HG03095 (cell line): ENCODE data around the gene SLC22A14.

Experiments
- ATAC-seq: cut with Tn5 transposase; IDR thresholded peaks from one replicate; pipeline ENCODE4 v1.9.1; 2021; ENCODE audit warnings: moderate library complexity; ENCODE audit not compliant: unreplicated experiment

SLC22A14 gene

DNA sequence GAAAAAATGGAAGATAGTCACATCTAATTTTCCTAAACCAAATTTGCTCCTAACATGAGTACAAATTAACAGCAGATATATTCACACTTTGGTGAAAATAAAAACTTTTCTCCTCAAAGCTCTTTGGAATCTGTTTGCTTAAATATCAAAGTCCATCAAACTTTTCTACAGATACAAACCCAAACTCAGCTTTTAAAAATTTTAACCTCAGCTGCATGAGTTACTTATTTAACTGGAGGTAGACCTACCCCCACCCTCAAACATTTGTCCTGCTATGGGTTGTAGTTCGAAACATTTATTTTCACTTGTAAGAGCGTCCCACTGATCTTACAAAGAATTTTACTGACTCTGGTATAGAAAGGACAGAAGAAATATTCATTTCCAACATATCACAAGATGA is 55.6 kb downstream of the SLC22A14 start:
- no peak for ATAC-seq

DNA sequence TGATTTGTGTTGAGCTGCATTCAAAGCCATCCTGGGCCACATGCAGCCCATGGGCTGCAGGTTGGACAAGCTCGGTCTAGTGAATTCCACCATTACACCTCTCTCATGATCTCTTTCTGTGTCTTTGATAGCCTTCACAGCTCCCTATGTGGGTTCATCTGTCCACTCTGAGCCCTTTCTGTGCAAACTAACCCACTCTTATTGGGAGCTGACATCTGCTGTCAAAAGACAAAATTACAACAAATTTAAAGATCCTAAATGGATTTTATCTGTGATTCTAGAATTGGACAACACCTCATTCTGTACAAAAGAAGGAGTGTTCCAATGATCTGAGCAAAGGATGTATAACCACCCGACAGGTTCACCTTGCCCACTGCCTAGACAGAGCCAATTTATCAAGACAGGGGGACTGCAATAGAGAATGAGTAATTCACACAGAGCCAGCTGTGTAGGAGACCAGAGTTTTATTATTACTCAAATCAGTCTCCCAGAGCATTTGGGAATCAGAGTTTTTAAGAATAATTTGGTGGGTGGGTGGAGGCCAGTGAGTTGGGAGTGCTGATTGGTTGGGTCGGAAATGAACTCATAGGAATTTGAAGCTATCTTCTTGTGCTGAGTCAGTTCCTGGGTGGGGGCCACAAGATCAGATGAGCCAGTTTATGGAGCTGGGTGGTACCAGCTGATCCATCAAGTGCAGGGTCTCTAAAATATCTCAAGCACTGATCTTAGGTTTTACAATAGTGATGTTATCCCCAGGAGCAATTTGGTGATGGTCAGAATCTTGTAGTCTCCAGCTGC is 61.9 kb downstream of the SLC22A14 start:
- ATAC-seq, result no peak

DNA sequence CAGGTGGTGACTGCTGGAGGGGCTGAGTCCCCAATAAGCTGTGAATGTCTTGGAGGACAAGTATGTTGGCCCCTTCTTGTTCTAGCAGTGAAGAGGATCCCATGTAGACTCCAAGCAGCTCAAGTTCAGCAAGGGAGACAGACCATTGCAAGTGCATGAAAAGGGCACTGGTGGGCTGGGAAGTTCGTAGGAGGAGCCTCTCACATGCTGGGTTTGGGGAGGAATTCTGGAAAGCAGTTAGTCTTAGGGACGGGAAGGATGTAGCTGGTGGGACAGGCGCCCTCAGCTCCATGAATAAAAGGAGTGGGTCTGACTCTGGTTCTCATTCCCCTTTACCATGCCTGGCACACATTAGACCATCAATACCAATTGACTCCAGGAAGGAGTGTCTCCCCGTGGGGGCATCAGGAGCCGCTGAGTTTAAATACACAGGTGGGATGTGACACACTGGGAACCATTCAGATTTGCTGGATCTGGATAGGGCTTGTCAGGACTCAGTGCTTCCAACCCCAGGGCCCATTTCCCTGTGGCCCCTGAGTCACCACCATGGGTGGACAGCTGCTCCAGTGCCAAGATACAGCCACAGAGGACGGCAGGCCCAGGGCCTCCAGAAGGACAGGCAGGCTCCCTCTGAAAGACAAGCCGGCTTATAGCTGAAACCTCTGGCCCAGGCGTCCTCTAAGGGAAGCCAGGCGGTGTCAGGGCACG is 63.9 kb downstream of the SLC22A14 start:
- peak; percentile 26 for ATAC-seq

DNA sequence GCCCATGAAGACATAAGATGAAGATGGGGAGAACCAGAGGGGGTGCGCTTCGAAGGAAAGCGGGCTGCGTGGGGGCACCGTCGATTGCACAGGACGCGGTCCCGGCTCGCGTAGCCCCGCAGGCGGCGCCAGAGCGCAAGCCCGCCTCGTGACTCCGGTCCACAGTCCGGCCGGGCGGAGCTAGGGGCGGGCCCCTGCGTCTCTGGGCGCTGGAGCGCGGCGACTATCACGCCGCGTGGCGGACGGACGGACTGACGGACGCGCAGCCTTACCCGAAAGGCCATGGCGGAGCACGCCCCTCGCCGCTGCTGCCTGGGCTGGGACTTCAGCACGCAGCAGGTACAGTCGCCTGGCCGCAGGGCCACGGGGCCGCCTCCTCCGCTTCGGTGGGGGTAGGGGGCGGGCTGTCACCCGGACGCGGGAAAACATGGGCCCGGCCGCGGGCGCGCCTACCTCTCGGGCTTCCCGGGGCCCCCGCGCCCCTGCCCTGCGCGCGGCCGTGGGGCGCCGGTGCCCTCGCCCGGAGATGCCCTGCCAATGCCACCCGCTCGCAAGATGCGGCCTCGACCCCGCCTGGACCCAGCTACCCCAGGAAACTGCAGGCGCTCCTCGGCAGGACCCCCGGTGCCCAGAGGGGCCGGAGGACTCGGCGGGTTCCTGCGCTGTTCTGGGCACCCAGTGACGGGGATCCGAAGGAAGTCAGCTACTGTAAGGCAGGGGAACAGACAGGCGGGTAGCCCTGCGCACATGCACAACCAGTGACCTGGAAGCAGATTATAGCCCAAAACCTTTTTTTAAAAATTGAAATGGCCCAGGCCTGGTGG is 64.7 kb downstream of the SLC22A14 start, which contains the start of gene XYLB:
XYLB (plus strand) TSS at position 199 of the 824 bp plus-strand sequence; CDS start at position 283, 84 bp downstream.
- ATAC-seq, result peak; percentile 98

DNA sequence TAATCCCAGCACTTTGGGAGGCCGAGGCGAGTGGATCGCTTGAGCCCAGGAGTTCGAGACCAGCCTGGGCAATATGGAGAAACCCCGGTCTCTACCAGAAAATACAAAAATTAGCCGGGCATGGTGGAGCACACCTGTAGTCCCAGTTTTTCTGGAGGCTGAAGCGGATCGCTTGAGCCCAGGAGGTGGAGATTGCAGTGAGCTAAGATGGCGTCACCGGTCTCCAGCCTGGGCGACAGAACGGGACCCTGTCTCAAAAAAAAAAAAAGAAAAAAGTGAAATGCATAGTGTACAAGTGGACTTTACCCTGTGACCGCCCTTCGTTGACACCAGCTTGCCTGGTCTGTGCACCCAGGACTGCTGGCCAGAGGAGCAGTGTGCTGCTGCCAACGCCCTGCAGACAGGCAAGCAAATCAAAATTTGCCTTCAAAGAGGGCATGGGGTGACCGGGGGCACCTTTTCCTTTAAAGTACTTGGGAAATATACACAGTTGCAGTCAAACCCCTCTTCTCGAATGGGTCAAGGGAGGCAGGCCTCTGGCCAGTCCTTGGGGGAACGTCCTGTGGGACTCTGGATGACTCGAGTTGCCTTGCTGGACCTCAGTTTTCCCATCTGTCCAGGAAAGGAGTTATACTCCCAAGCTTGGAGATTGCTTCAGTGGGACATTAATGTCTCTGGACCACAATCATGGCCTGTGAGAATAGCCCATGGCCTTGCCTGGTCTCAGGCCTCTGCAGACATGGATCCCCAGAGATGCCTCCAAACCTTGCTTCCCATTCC is 65.5 kb downstream of the SLC22A14 start:
- ATAC-seq, result no peak

DNA sequence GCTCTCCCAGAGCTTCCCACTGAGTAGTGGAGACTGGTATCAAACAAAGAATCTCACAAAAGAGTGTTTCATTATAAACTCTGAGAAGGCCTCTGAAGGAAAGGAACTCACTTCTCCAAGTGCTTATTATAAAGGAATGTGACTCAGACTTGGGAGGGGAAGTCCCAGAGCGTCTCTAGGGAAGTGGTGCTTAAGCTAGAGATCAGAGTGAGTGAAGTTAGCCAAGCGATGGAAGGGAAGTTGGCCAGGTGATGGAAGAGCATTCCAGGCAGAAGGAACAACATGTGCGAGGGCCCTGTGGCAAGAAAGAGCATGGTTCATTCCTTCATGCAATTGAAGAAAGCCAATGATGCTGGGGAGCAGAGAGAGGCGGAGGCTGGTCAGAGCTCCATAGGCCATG is 66.8 kb downstream of the SLC22A14 start:
- no peak for ATAC-seq

DNA sequence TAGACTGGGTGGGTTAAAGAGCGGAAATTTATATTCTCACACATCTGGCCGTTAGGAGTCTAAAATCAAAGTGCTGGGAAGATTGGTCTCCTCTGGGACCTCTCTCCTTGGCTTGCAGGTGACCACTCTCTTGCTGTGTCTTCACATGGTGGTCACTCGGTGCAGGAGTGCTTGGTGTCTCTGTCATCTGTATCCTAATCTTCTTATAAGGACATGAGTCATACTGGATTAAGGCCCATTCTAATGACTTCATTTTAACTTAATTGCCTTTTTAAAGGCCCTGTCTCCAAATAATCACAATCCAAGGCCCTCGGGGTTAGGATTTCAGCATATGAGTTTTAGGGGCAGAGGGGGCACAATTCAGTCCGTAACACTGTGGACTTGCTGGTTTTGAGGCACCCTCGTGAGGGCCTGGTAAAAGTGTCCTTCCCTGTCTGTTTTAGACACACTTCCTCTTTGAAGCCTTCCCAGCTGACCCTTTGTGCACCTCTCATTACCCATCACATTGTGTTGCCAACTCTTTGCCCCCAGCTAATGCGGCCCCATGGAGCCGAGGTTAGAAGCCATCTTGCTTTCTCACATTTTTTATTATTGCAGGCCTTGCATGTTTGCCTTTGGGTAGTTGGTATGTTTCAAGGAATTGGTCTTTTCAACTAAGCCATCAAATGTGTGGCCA is 67.7 kb downstream of the SLC22A14 start:
- ATAC-seq, result no peak

DNA sequence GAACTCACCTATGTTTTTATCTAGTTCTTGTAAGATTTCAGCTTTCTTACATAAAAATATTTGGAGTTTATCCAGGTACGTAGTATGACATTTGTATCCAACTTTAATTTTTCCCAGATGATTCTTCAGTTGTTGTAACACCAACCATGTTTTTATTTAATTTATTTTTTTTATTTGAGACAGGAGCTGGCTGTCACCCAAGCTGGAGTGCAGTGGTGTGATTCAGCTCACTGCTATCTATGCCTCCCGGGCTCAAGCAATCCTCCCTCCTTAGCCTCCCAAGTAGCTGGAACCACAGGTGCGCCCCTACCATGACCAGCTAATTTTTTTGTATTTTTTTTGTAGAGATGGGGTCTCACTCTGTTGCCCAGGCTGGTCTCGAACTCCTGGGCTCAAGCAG is 71.1 kb downstream of the SLC22A14 start:
- no peak for ATAC-seq

DNA sequence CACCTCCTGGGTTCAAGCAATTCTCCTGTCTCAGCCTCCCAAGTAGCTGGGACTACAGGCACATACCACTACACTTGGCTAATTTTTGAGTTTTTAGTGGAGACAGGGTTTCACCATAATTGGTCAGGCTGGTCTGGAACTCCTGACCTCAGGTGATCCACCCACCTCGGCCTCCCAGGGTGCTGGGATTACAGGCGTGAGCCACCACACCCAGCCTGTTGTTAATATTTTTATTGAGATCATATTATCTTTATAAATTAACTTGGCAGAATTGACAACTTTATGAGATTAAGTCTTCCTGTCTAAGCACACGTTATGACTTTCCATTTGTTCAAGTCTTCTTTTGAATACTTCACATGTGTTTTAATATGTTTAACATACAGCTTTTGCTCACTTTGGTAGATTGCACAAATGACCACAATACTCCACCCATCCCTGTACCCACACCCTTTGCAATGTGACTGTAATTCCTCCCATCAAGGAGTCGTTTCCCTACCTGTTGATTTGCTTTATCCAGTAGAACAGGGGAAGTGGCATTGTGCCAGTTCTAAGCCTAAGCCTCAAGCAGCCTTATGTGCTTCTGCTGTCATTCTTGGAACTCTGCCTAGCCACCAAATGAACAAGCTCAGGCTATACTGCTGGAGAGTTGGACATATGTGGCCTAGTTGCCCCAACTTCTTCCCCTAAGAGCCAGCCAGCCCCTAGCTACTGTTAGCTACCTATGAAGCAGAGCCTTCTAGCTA is 72.7 kb downstream of the SLC22A14 start:
- no peak for ATAC-seq

DNA sequence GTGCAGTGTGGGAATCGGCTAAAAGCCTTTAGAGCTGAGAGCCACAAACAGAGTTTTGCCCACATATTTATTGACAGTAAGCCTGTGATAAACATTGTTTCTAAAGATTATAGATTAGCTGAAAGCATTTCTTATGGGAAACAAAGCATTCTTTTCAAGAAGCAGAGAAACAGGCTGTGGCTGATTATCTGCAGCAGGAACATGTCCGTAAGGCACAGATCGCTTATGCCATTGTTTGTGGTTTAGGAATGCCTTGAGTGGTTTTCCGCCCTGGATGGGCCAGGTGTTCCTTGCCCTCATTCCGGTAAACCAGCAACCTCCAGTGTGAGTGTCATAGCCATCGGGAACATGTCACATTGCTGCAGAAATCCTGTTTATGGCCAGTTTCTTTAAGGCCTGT is 76.9 kb downstream of the SLC22A14 start:
- no peak for ATAC-seq

DNA sequence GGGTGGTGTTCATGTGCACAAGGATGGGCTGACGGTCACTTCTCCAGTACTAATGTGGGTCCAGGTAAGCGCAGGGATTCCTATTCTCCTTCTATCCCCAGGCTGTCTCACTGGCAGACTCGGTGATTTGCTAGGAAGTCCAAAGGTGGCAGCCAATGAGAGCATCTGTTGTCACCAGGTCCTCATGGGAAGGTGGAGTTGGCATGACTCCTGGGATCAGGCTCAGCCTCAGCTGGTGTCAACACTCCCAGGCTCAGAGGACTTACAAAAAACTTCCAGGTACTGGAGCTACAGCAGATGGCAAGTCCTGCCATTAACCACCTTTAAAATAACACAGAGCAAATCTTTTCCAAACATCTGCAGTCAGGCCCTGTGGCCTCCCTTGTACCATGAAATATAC is 78.3 kb downstream of the SLC22A14 start:
- ATAC-seq, result no peak

DNA sequence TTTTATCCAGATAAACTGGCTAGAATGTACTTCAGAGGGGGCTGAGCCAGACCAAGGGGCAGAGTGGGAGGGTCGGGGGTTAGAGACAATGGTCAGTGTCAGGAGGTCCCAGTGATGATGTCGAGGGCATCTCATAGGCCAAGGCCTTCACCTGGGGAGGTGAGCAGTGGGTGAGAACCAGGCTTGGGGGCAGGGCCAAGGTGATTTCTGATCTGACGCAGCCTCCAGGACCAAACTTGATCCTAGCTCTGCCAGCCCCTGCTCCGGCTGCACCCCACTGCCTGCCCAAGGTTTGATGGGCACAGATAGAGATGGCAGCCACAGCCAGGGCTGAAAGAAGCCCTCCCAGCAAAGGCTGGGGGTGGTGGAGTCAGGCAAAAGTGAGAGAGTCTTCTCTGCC is 79.4 kb downstream of the SLC22A14 start:
- no peak for ATAC-seq

DNA sequence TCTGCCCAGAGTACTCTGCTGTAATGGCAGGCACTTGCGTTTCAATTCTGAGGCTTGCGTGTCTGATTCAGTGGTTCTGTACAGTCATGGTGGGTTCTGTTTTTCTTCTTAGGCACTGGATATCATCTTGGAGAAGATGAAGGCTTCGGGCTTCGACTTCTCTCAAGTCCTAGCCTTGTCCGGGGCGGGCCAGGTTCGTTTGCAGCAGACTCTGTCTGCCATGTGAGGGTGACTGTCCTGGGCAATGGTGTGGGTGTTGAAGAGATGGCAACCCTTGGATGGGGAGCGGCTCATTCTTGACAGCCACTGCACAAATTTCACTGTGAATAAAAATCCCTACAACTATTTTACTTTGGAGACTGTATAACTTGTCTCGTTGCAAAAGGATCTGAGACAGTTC is 80.7 kb downstream of the SLC22A14 start:
- no peak for ATAC-seq

DNA sequence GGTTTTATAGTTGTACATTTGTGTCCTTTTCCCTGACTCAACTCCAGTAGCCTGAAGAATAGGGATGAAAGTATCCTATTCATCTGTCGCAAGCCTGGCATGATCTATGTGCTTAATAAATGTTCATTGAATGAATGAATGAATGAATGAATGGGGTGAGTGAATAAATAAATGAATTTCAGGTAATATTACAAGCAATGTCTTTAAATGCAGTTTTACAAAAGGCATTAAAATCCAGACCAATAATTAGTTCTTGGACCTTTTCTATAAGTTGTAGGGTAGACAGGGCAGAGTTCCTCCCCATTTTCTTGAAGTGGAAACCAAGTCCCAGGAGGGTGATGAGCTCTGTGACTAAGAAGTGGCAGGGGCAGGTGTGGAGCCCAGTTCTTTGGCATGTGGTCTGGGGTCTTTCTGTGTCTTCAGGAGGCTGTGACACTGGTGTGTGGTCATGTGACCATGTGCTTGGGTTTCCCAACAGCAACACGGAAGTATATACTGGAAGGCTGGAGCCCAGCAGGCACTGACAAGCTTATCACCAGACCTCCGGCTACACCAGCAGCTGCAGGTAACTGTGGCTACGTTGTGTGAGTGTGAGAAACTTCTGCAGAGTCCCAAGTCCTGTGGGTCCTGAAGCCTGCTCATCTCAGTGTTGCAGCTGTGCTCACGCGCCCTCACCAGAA is 82.8 kb downstream of the SLC22A14 start:
- ATAC-seq, result no peak

DNA sequence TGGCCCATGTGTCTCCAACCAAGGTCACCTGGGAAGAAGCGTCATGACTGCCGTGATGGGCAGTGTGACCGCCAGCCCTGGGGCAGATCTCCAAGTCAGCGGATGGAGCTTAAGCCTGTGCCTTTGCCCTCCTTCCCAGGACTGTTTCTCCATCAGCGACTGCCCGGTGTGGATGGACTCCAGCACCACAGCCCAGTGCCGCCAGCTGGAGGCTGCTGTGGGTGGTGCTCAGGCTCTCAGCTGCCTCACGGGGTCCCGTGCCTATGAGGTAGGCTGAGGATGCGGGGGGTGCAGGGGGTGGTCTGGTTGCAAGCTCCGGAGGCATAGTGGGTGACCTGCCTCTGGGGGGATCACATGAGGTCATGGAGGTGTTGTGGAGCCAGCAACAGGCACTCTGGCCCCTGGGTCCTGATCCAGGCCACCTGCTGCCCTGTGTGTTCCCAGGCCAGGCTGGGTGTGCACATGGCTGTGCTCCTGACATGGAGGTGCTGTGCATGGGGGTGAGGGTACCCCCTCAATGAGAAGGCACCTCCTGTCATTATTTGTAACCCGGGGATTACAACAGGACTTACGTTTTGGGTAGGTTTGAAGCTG is 83.5 kb downstream of the SLC22A14 start:
- ATAC-seq, result no peak

DNA sequence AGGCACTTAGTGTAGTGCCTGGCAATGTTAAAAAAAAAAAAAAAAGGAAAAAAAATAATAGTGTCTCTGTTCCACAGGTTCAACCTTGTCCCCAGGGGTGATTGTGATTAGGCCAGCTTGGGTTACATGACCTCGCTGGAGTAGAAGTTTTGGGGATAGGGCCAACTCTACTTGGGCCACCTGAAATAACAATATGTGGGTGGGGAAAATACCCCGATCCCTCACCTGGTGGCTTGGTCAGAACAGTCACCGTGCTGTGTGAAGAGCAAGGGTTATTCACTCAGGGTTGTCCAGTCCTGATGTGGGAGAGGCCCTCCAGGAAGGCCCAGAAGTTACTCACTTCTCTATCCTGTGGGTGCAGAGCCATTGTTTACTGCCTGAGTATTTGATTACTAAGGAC is 84.0 kb downstream of the SLC22A14 start:
- no peak for ATAC-seq

DNA sequence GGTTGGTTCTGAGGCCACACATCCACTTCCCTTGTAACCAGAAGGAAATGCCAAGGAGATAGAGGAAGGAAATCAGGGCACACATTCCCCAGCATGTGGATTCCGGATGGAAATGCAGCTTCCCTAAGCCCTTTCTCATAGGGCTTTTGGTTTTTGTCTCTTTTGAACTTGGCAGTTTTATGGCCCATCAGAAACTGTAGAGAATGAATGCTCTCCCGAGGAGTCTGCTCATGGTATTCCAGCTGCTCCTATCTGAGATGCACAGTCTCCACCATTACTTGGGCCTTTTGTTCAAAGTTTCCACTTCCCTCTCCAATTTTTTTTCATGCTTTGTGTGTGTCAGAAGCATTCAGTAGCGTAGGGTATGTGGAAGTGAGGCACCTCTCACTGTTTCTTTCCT is 85.7 kb downstream of the SLC22A14 start:
- no peak for ATAC-seq
